Right renal pelvis (tissue), 4 donors: Measurements from ENCODE around the gene ABHD16A. TPM values are rescaled to one million over a fixed set of nuclear protein-coding genes. Genes with fewer than 3 reads are reported as not detected.

Experiments used
- DNase-seq, 4 donors: peaks; one replicate each; pipeline ENCODE4 v3.0.0-alpha.2; 2013; ENCODE audit warnings: low read depth in 4 of 4, low spot score in 3 of 4, missing footprints in 1 of 4
- polyA plus RNA-seq, 4 donors: library from polyadenylated mRNA; unstranded; fragments of 120-200 nt; gene quantifications; one replicate each; pipeline ENCODE4 v1.2.1, GENCODE V29; 2013; ENCODE audit not compliant: insufficient read length in 4 of 4

The ABHD16A gene
- polyA plus RNA-seq, 4 donors = 52.5 to 62.6 (median 52.9) TPM

DNA sequence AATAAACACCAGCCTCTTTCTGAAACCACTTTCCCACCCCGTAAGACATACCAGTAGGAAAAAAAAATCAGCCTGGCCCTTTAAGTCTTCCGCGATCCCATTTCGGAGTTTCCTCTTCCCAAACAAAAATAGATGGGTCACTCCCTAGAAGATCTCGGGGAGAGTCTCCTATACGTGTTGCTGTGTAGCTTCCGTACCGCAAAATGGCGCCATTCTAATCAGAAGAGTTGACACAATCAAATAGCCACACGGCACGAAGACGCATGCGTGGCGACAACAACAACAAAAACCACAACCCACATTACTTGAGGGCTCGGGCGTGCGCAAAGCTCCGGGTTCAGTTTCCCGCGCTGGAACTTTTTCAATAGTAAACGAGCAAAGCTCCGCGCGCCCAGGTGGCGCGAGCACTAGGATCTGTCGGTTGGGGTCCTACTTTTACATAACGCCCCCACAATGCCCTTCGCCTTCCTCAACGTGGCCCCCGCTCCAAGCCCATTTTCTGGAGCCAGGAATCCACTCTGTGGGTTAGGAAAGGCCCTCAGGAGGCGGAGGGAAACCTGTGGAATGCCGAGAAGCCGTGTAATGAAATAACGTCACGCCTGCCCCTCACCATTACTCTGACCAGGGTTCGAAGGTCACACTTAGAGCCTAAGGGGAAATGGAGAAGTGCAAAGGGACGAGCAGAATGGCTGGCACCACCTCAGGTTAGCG lies 38.2 kb downstream of the ABHD16A start, which contains the start of gene GPANK1:
GPANK1 (minus strand) TSS at position 208 of the 711 bp plus-strand sequence. CDS start 519 bp downstream, outside the sequence.
- DNase-seq = peak; percentile 84 to 93 (median 92)

DNA sequence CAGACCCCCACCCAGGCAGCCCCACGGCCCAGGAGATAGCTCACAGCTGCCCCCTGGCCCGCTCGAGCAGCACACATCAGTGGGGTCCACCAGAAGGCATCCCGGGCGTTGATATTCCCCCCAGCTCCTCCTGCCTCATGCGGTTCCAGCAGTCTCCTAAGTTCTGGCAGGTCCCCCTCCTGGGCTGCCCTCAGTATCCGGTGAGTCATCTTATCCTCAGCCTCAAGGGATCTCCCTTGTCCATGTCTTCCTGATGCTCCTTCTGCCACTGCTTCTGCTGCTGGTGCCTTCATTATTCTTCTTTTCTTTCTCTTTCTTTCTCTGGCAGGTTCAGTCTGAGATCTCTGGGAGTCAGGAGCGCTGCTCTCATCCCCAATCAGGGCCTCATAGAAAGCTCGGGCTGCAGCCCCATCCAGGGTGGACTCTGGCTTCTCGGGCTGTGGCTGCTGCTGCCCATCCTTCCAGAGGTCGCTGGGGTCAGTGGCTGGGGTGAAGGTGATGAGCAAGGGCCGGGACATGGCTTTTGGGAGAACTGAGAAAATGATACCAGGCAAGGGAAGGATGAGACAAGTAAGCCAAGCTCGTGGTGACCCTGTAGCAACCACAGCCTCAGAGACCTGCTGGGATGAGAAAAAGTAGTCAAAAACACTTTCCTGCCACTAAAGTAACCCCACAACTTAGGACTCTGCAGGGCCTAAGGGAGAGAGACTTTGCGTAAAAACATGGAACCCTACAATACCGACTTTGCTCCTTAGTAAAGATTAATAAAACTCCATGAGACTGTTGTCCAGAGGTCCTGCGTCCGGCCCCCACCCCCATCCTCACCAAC lies 38.9 kb downstream of the ABHD16A start:
- no peak for DNase-seq

DNA sequence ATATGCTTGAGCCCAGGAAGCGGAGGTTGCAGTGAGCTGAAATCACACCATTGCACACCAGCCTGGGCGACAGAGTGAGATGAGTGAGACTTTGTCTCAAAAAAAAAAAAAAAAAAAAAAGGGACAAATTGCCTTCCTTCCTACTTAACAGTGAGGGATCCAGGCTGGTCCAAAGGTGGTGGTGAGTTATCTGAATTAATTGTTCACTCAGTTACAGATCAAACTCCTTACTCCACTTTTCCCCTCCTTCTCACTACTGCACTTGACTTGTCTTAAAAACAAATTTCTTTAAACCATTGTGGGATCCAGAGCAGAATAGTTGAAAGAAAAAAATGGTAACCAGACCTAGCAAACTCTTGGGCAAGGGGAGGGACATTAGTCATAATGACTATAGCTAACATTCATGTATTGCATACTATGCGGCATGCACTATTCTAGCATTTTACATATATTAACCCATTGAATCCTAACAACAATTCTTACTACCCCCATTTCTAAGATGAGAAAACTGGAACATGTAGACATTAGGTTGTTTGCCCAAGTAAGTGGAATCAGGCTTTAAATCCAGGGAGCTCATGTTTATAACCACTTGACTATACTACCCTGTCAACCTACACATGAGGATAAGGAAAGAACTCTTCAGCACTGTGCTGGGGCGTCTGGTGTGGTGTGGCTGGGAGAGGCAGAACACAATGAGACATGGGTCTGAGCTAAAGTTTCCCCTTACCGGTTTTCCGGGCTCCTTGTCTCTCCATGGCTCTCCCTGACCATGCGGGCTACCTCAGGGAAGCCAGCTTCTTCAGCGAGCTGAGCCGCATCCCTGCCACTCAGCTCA lies 39.8 kb downstream of the ABHD16A start:
- no peak for DNase-seq

DNA sequence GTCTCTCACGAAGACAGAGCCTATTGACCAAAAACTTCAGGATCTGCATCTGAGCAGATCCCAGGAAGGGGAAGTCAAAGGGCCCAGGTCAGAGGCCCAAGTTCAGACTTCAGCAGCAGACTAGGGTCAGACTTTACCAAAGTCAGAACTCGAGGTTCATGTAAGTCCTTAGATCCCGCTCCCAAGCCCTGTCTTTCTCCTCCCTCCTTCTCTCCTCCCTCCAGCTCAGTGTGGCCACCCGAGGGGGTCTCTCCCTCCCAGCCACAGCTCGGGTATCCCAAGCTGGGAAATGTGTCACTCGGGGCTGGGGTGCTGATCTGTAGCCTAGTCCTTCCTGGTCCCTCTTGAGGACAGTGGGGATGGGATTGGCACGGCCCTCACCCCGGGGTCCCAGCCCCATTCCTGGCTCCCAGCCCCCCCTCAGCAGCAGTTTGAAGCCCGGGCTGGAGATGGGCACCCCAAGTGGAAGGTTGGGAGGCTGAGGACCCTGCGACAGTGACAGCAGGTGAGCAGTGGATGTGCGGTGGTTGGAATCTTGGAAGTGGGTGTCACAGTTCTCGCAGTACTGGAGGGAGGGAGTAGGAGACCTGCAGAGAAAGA lies 40.9 kb downstream of the ABHD16A start:
- no peak for DNase-seq

DNA sequence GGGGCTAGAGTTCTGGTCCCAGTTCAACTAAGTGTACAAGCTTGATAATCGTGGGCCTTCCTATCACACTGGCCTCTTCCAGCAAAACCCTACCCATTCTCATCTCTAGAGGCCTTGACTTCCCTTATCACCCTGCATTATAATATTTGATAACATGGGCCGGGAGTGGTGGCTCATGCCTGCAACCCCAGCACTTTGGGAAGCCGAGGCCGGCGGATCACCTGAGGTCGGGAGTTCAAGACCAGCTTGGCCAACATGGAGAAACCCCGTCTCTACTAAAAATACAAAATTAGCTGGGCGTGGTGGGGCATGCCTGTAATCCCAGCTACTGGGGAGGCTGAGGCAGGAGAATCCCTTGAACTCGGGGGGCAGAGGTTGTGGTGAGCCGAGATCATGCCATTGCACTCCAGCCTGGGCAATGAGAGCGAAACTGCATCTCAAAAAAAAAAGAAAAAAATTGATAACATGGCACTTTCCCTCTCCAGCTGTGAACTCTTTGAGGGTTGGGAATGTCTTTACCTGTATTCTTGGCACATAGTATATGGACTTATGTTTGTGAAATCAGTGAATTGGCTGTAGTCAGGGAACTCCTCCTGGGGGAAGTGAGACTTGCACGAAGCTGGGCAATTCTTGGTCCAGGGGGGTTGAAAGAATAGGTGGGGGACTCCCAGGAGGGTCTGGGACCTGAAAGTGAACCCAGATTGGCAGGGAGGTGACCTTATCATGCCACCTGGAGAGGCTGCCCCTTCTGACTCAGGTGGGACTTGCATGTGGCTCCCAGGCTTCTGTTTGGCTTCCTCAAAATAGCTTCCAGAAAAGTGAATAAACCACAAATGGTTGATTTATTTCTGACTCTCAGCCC lies 41.6 kb downstream of the ABHD16A start:
- no peak for DNase-seq

DNA sequence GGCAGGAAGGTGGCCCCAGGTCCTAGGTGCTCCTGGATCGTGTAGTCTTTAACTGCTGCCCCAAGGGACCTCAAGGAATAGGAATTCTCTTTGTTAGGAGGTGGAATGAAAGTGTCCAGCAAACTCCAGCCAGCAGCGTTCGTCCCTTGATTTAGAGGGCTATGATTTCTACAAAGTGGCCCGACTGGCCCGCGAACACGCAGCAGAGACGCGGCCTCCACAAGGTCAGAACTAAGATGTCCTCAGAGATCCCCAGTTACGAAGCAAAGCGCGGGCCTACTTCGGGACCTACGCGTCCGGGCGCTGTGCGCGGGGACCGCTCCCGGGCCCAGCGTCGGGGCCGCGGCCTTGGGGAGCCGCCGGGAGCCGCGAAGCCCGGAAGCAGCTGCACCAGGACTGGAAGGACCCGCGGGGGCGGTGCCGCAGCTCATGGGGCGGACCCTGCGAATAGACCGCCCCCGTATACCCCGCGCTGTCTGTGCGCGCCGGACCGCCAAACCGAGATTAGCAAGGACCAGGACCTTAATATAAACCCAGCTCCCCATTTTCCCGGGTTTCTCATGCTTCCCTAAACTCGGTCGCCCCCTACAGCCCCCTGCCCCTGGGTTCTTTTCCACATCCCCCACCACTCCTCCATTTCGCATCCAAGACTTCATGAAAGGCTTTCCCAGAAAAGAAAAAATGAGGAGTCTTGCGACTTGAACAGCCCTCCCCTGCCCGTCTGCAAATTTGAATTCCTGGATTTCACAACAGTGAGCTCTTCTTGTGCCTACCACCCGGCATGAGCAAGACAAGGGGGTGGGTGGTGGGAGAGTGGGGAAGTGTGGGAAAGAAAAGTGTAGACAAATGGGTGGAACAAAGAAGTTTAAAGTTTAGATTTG lies 42.5 kb downstream of the ABHD16A start, which contains the start of gene C6orf47:
C6orf47 (minus strand) TSS at position 398 of the 881 bp plus-strand sequence. CDS start 831 bp downstream, outside the sequence.
- peak in 1 of 4 donors; percentile 63 for DNase-seq

DNA sequence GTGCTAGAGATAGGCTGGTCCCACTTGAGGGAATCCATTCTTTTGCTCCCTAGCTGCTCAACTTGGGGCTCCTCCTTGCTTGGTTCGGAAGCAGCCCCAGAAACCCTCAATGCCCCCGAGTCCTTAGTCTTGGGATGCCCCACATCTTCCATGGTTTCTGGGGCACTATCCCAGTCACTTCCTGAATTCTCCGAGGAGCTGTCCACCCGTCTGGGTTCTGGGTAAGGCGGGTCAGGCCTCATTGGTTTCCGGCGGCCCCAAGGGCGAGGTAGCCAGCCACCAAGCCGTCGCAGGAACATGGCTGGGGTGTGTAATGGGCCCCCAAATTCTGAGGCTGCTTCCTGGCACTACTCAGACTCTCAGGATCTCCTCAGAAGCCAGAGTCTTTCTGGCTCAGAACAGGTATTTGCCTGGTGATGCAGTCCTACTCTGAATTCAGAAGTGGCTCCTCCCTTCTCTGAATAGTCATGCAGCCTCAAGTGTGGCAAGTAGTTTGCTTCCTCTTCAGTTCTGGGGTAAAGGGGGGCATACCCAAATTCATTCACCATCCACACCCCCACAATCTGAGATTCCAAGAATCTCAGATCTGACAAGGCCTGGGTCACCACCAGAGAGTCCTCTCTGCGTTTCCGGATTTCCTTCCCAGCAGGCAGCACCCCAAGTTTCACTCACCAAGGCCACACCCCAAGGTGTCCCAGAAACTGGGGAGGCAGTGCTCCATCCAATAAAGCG lies 43.3 kb downstream of the ABHD16A start:
- DNase-seq = no peak

DNA sequence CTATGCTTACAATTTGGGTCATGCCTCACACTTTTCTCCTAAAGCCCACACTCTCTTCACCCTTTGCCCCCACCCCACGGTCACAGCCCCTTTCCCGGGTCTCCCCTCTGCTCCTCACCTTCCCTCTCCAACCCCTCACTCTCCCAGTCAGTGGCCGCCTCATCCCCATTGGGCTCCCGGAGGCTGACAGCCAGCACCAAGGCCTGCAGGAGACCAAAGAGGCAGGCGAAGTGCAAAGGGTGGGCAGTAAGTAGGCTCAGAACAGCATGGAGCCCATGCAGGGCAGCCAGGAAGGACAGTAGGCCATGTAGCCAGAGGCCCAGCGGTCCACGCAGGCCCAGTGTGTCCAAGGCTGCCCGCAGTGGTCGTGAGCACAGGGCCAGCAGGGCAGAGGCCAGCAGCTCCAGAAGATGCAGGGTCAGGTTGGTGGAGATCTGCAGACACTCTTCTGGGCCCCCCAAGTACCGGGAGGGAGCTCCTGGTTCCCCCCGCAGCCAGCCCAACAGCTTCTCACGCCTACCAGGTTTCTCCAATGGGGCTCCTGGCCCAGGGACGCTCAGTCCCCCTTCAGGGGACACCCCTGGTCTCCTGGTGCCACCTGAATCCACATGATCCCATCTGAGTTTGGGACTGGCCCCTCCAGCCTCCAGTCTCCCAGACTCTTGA lies 44.0 kb downstream of the ABHD16A start:
- DNase-seq = no peak

DNA sequence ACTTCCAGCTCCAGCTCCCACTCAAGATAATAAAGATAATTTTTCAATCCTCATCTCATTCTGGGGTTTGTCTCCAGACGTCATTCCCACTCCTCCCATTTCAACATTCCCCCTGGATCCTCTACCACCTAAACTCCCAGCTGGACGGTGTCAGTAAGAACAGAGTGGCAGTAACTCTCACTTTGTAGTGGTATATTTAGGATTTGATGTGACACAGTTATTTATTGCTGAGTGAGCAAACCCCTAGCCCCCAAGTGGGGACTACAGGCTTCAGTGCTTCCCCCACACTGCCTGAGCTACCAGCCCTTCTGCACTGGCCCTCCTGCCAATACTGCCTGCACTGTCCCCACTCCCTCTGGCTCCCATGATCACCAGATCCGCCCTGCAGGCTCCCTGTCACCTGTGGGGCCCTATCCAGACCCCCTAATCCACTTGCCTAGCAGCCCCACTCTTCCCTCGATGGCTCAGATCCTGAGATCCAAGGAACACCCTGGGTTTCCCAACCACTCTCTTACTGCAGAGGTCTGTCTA lies 44.9 kb downstream of the ABHD16A start:
- no peak for DNase-seq

DNA sequence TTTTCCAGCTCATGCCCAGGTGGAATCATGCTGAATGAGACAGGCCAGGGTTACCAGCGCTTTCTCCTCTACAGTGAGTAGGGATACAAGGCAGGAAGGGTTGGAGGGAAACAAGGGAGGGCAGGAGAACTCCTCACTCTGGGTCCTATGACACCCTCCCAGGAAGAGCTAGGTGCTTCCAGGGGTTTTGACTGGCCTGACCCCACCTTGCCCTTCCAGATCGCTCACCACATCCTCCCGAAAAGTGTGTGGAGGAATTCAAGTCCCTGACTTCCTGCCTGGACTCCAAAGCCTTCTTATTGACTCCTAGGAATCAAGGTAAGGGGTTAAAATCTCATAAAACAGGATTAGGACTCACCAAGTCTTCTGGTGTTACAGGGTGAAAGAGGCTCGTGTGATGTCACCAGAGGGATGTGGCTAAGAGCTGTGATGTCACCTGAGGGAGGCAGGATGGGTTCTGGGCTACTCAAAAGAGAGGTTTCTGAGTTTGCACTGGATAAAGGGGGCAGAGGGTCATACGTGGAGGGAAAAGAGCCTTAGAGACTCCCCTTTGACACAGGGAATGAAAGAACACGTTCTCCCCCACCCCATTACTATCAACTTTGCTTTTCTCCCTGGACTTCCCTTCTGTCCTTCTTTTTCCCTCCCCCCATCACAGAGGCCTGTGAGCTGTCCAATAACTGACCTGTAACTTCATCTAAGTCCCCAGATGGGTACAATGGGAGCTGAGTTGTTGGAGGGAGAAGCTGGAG lies 45.5 kb downstream of the ABHD16A start:
- DNase-seq = no peak

DNA sequence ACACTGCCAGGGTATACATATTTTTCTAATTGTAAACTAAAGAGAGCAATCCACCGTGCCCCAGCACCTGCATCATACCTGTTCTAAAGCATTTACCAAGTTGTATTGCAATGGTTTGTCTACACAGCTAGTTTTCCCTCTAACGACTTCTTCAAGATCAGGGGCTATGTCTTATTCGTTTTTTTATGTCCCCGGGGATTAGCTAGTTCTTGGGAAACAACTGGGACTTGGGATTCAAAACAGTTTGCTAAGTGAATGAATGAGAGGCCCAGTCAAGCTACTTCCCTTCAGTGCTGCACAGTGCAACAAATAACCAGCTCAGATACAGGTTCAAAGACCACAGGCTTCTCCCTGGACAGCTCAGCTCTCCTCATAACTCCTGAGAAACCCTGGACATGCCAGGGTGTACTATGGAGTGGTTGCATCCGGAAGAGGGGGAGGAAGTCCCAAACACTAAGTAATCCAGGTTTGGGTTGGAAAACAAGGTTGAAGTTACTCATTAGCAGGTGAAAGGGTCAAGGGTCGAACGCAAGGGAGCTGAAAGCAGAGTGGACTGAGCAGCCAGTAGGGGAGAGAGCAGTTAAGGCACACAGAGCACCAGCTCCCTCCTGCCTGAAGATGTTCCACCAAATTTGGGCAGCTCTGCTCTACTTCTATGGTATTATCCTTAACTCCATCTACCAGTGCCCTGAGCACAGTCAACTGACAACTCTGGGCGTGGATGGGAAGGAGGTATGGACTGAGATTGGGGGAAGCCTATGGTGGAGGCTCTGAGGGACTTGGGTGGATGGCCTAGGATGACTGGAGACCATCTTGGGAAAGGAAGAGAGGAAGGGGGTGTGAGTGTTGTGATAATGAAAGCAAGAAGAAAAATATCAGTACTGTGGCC lies 47.5 kb downstream of the ABHD16A start, which contains the start of gene APOM:
APOM (plus strand) TSS at position 546 of the 889 bp plus-strand sequence; CDS start at position 619, 73 bp downstream.
- no peak for DNase-seq

DNA sequence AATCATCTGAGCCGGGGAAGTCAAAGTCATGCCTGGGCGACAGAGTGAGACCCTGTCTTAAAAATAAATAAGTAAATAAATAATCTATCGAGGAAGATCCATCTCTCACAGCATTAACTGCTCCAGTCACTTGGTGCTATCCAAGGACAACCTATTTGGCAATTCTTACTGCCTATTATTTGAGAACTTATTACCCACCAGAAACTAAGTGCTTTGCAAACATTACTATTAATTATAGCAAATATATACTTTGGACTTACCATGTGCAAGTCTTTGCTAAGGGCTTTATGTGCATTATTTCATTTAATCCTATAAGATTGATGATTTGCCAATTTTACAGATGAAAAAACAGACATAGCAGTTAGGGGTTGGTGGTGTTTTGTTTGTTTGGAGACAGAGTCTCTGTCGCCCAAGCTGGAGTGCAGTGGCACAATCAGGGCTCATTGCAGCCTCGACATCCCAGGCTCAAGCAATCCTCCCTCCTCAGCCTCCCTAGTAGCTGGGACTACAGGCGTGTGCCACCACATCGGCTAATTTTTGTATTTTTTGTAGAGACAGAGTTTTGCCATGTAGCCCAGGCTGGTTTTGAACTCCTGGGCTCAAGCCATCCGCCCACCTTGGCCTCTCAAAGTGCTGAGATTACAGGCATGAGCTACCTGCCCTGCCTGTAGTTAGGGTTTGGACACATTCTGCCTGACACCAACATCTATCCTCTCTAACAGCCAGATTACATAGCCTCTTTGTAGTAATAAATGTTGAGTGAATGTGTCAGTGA lies 48.4 kb downstream of the ABHD16A start:
- no peak for DNase-seq

DNA sequence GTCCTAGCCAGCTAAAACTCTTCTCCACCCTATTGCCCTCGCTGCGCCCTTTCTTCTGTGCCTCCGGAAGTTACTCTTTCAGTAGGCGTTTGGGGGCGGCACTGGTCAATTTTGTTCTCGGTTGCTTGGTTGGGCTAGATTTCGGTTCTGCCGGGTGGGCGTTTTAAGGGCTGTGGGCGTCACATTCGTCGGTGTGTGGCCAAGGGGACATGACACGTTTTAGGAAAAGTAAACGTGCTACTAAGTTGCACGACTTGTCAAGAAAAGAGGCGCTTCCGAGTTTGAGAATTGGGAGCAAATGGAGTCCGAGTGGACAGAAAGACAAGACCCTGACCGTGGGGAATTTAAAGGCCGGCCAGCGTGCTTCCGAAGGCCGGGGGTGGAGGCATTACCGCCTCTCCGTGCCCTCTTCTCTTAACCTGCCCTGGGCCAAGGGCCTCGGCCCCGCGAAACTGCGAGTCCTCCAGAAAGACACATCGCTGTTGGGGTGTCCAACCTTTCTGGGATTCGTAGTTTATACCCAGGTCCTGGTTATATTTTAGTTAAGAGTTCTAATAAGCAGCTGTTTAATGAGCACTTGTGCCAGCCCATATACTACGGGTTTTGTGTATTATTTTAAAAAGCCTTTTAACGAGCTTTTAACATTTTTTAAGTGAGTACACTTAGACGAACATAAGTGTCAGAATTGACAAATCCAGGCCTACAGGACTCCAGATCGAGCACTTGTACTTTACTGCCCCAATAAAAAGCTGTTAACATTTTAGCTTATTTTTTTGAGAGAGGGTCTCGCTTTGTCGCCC lies 50.0 kb downstream of the ABHD16A start:
- no peak for DNase-seq
